Measurements from ENCODE around the gene OR5V1.

DNA sequence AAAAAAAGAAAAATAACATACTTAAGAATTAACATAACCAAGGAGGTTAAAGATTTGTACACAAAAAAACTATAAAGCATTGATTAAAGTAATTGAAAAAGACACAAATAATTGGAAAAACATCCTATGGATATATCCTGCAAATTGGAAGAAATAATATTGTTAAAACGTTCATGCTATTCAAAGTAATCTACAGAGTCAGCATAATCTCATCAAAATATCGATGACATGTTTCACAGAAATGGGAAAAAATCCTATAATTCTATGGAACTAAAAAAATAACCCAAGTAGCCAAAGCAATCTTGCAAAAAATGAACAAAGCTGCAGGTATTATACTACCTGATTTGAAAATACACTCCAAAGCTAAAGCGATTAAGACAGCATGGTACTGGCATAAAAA is 23.3 kb downstream of the OR5V1 start:
- TF ChIP-seq HMGN3 (IDR thresholded peaks at IDR 0.05; ENCODE audit: borderline replicate concordance, extremely low read depth, insufficient read length, low read depth, low read length): no peak
- TF ChIP-seq RAD21 (CRISPR knock-in tag; conservative IDR thresholded peaks at IDR 0.05 in 1 of 2, IDR thresholded peaks at IDR 0.05 in 1 of 2): no peak
- no peak for TF ChIP-seq RBBP5 (IDR thresholded peaks at IDR 0.05; ENCODE audit: borderline replicate concordance, insufficient read depth, low read length, poor library complexity, severe bottlenecking)
- TF ChIP-seq ATF1 (CRISPR knock-in tag; IDR thresholded peaks at IDR 0.05): no peak
- no peak for TF ChIP-seq ATF1 (tag; IDR thresholded peaks at IDR 0.05)
- no peak for TF ChIP-seq HNRNPH1 (optimal IDR thresholded peaks at IDR 0.05; ENCODE audit: low read depth, low read length)
